HepG2 (cell line): ENCODE results near the gene OPA3. TPM values are rescaled to one million over a fixed set of nuclear protein-coding genes. Genes with fewer than 3 reads are reported as not detected.

Experiments
- ELF4 ChIP-seq: sonication (generic); formaldehyde crosslinking; IDR thresholded peaks from 2 replicates; pipeline ENCODE4 v1.5.0; 2020; ENCODE audit warnings: missing genetic modification reagents, mild to moderate bottlenecking, moderate library complexity, borderline replicate concordance
- NCOA2 ChIP-seq: sonication (generic); formaldehyde crosslinking; IDR thresholded peaks from 2 replicates; pipeline ENCODE4 v1.8.0; 2022; ENCODE audit warnings: inconsistent platforms
- NR3C1 ChIP-seq: sonication (generic); formaldehyde crosslinking; IDR thresholded peaks from 2 replicates; pipeline ENCODE4 v1.4.0; 2020; ENCODE audit warnings: missing genetic modification reagents
- RBAK ChIP-seq: sonication (generic); formaldehyde crosslinking; IDR thresholded peaks from 2 replicates; pipeline ENCODE4 v1.5.1; 2020; ENCODE audit warnings: mild to moderate bottlenecking, missing genetic modification reagents
- REL ChIP-seq: sonication (generic); formaldehyde crosslinking; conservative IDR thresholded peaks from 2 replicates; pipeline ENCODE4 v1.8.0; 2022; ENCODE audit warnings: mild to moderate bottlenecking, missing genetic modification reagents, moderate library complexity
- SMARCC2 ChIP-seq: fragments of 450-650 bp; IDR thresholded peaks from 2 replicates; pipeline ENCODE4 v1.6.1; 2017; ENCODE audit warnings: antibody characterized with exemption, mild to moderate bottlenecking
- THYN1 ChIP-seq: sonication (generic); formaldehyde crosslinking; IDR thresholded peaks from 2 replicates; pipeline ENCODE4 v1.8.1; 2023; ENCODE audit warnings: low read depth, mild to moderate bottlenecking, moderate library complexity, missing genetic modification reagents, borderline replicate concordance
- YEATS4 ChIP-seq: sonication (generic); formaldehyde crosslinking; IDR thresholded peaks from 2 replicates; pipeline ENCODE4 v1.4.0; 2020; ENCODE audit warnings: missing genetic modification reagents, borderline replicate concordance
- ZFP41 ChIP-seq: sonication (generic); formaldehyde crosslinking; IDR thresholded peaks from 2 replicates; pipeline ENCODE4 v1.4.0; 2020; ENCODE audit warnings: mild to moderate bottlenecking, missing genetic modification reagents, borderline replicate concordance
- ZFX ChIP-seq: sonication (generic); formaldehyde crosslinking; IDR thresholded peaks from 2 replicates; pipeline ENCODE4 v1.4.0; 2020; ENCODE audit warnings: mild to moderate bottlenecking, low read depth, missing genetic modification reagents, moderate library complexity
- ZNF101 ChIP-seq: sonication (generic); formaldehyde crosslinking; IDR thresholded peaks from 2 replicates; pipeline ENCODE4 v1.4.0; 2020; ENCODE audit warnings: mild to moderate bottlenecking, low read depth, missing genetic modification reagents, borderline replicate concordance
- ZNF225 ChIP-seq: sonication (generic); formaldehyde crosslinking; IDR thresholded peaks from 2 replicates; pipeline ENCODE4 v1.4.0; 2020; ENCODE audit warnings: mild to moderate bottlenecking, missing genetic modification reagents
- ZNF232 ChIP-seq: sonication (generic); formaldehyde crosslinking; IDR thresholded peaks from 2 replicates; pipeline ENCODE4 v1.4.0; 2020; ENCODE audit warnings: missing genetic modification reagents, borderline replicate concordance
- ZNF333 ChIP-seq: sonication (generic); formaldehyde crosslinking; IDR thresholded peaks from 2 replicates; pipeline ENCODE4 v1.4.0; 2020; ENCODE audit warnings: mild to moderate bottlenecking, missing genetic modification reagents, borderline replicate concordance
- ZNF33A ChIP-seq: sonication (generic); formaldehyde crosslinking; IDR thresholded peaks from 2 replicates; pipeline ENCODE4 v1.5.1; 2020; ENCODE audit warnings: missing genetic modification reagents, mild to moderate bottlenecking, moderate library complexity, borderline replicate concordance
- polyA plus RNA-seq, 8 experiments: library from polyadenylated mRNA; depleted of rRNA in 3 of 8; stranded (reverse) in 7 of 8; unstranded in 1 of 8; fragments of >200 nt; fragmentation: Illumina TruSeq in 4 of 8; extraction: Trizol in 4 of 8; gene quantifications; 2 replicates each; pipeline versions ENCODE4 v1.2.1 to v1.2.3, GENCODE V29; 2011 to 2016; ENCODE audit warnings: low read depth in 4 of 8, missing spikeins in 1 of 8, mixed read lengths in 1 of 8; ENCODE audit not compliant: insufficient read depth in 1 of 8
- total RNA-seq, 5 experiments: library from RNA; depleted of rRNA; stranded (reverse); fragments of >200 nt; fragmentation: Illumina TruSeq; extraction: Trizol; gene quantifications; 2 replicates each; pipeline ENCODE4 v1.2.3, GENCODE V29; 2016; ENCODE audit warnings: low read depth in 1 of 5
- TF ChIP-seq, protein P1 (sequence below): sonication (generic); formaldehyde crosslinking; IDR thresholded peaks from 2 replicates; pipeline ENCODE4 v1.8.0; 2022; ENCODE audit warnings: mild to moderate bottlenecking, missing genetic modification reagents, moderate library complexity
- TF ChIP-seq, protein P2 (sequence below): sonication (generic); formaldehyde crosslinking; IDR thresholded peaks from 2 replicates; pipeline ENCODE4 v1.4.0; 2020; ENCODE audit warnings: mild to moderate bottlenecking, missing genetic modification reagents
- TF ChIP-seq, protein P3 (sequence below): sonication (generic); formaldehyde crosslinking; IDR thresholded peaks from 2 replicates; pipeline ENCODE4 v1.4.0; 2020; ENCODE audit warnings: mild to moderate bottlenecking, low read depth, missing genetic modification reagents
- TF ChIP-seq, protein P4 (sequence below): sonication (generic); formaldehyde crosslinking; IDR thresholded peaks from 2 replicates; pipeline ENCODE4 v1.4.0; 2020; ENCODE audit warnings: missing genetic modification reagents, borderline replicate concordance

The OPA3 gene
- total and polyA plus RNA-seq, 2 of the 13 experiments (the other 11 are each of a cell fraction or from before 2014, with no cell fraction given), result 8.3 to 17.7 TPM

DNA sequence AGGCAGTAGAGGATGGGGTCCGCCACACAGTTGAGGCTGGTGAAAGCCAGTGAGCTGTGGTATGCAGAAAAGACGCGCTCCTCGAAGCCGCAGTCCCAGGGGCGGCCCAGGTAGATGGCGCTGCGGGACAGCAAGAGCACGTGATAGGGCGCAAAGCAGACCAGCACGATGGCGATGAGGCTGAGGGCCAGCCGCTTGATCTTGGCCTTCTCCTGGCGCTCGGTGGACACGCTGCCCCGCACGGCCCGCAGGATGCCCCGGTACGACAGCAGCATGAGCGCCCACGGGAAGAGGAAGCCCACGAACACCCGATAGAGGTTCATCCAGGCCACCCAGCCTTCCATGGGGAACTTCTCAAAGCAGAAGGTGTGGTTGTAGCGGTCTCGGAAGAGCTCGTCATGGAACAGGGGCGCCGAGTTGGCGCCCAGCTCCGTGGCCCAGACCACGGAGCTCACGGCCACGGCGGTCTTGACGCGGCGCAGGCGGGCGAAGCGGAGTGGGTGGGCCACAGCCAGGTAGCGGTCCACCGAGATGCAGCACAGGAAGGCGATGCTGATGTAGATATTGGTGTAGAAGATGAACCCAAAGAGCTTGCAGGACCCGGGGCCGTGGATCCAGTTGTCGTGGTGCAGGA is 6.5 kb upstream of the OPA3 start (continued):
- TF ChIP-seq YEATS4 (CRISPR knock-in tag), result peak; percentile 58; the same call in 1 of the 2 replicates
- TF ChIP-seq REL (CRISPR knock-in tag), result no peak; the same call in 1 of the 2 replicates
- no peak for TF ChIP-seq RBAK
- TF ChIP-seq ZNF232, result peak; percentile 72; the same call in 1 of the 2 replicates
- no peak for TF ChIP-seq NR3C1 (CRISPR knock-in tag)
- no peak for TF ChIP-seq ZNF33A (CRISPR knock-in tag)
- TF ChIP-seq, protein P1, sequence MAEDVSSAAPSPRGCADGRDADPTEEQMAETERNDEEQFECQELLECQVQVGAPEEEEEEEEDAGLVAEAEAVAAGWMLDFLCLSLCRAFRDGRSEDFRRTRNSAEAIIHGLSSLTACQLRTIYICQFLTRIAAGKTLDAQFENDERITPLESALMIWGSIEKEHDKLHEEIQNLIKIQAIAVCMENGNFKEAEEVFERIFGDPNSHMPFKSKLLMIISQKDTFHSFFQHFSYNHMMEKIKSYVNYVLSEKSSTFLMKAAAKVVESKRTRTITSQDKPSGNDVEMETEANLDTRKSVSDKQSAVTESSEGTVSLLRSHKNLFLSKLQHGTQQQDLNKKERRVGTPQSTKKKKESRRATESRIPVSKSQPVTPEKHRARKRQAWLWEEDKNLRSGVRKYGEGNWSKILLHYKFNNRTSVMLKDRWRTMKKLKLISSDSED (CRISPR knock-in tag), result no peak
- TF ChIP-seq SMARCC2, result no peak
- TF ChIP-seq, protein P2, sequence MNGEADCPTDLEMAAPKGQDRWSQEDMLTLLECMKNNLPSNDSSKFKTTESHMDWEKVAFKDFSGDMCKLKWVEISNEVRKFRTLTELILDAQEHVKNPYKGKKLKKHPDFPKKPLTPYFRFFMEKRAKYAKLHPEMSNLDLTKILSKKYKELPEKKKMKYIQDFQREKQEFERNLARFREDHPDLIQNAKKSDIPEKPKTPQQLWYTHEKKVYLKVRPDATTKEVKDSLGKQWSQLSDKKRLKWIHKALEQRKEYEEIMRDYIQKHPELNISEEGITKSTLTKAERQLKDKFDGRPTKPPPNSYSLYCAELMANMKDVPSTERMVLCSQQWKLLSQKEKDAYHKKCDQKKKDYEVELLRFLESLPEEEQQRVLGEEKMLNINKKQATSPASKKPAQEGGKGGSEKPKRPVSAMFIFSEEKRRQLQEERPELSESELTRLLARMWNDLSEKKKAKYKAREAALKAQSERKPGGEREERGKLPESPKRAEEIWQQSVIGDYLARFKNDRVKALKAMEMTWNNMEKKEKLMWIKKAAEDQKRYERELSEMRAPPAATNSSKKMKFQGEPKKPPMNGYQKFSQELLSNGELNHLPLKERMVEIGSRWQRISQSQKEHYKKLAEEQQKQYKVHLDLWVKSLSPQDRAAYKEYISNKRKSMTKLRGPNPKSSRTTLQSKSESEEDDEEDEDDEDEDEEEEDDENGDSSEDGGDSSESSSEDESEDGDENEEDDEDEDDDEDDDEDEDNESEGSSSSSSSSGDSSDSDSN (CRISPR knock-in tag), result peak; percentile 65
- peak; percentile 56; the same call in 1 of the 2 replicates for TF ChIP-seq NCOA2 (CRISPR knock-in tag)
- TF ChIP-seq, protein P3, sequence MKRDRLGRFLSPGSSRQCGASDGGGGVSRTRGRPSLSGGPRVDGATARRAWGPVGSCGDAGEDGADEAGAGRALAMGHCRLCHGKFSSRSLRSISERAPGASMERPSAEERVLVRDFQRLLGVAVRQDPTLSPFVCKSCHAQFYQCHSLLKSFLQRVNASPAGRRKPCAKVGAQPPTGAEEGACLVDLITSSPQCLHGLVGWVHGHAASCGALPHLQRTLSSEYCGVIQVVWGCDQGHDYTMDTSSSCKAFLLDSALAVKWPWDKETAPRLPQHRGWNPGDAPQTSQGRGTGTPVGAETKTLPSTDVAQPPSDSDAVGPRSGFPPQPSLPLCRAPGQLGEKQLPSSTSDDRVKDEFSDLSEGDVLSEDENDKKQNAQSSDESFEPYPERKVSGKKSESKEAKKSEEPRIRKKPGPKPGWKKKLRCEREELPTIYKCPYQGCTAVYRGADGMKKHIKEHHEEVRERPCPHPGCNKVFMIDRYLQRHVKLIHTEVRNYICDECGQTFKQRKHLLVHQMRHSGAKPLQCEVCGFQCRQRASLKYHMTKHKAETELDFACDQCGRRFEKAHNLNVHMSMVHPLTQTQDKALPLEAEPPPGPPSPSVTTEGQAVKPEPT (CRISPR knock-in tag), result peak; percentile 47; the same call in 1 of the 2 replicates
- TF ChIP-seq ZNF101, result no peak
- peak; percentile 87 for TF ChIP-seq ZFX
- TF ChIP-seq ELF4 (CRISPR knock-in tag), result no peak
- no peak for TF ChIP-seq THYN1 (CRISPR knock-in tag)
- TF ChIP-seq ZFP41, result no peak
- no peak for TF ChIP-seq ZNF333
- TF ChIP-seq, protein P4, sequence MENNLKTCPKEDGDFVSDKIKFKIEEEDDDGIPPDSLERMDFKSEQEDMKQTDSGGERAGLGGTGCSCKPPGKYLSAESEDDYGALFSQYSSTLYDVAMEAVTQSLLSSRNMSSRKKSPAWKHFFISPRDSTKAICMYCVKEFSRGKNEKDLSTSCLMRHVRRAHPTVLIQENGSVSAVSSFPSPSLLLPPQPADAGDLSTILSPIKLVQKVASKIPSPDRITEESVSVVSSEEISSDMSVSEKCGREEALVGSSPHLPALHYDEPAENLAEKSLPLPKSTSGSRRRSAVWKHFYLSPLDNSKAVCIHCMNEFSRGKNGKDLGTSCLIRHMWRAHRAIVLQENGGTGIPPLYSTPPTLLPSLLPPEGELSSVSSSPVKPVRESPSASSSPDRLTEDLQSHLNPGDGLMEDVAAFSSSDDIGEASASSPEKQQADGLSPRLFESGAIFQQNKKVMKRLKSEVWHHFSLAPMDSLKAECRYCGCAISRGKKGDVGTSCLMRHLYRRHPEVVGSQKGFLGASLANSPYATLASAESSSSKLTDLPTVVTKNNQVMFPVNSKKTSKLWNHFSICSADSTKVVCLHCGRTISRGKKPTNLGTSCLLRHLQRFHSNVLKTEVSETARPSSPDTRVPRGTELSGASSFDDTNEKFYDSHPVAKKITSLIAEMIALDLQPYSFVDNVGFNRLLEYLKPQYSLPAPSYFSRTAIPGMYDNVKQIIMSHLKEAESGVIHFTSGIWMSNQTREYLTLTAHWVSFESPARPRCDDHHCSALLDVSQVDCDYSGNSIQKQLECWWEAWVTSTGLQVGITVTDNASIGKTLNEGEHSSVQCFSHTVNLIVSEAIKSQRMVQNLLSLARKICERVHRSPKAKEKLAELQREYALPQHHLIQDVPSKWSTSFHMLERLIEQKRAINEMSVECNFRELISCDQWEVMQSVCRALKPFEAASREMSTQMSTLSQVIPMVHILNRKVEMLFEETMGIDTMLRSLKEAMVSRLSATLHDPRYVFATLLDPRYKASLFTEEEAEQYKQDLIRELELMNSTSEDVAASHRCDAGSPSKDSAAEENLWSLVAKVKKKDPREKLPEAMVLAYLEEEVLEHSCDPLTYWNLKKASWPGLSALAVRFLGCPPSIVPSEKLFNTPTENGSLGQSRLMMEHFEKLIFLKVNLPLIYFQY (CRISPR knock-in tag), result 0 out of 2 replicates have a peak, but pooled peaks have one; percentile 39
- no peak; the same call in 1 of the 2 replicates for TF ChIP-seq ZNF225 (CRISPR knock-in tag)
